HepG2 (cell line): Measurements from ENCODE around the gene L3MBTL1. TPM values are rescaled to one million over a fixed set of nuclear protein-coding genes. Genes with fewer than 3 reads are reported as not detected.

Experiments used
- AKAP8 ChIP-seq: sonication (generic); formaldehyde crosslinking; IDR thresholded peaks from 2 replicates; pipeline ENCODE4 v1.5.1; 2020; ENCODE audit warnings: mild to moderate bottlenecking, missing genetic modification reagents
- ARNTL ChIP-seq: sonication (generic); formaldehyde crosslinking; IDR thresholded peaks from 2 replicates; pipeline ENCODE4 v1.4.0; 2020; ENCODE audit warnings: mild to moderate bottlenecking, missing genetic modification reagents
- ATRX ChIP-seq: sonication (generic); formaldehyde crosslinking; IDR thresholded peaks from 2 replicates; pipeline ENCODE4 v1.4.0; 2020; ENCODE audit warnings: missing genetic modification reagents, borderline replicate concordance
- CC2D1A ChIP-seq: sonication (generic); formaldehyde crosslinking; IDR thresholded peaks from 2 replicates; pipeline ENCODE4 v1.8.1; 2023; ENCODE audit warnings: mild to moderate bottlenecking, missing genetic modification reagents
- ELF1 ChIP-seq: sonication (generic); formaldehyde crosslinking; IDR thresholded peaks from 2 replicates; pipeline ENCODE4 v1.4.0; 2020; ENCODE audit warnings: missing genetic modification reagents
- FOXA1 ChIP-seq, 2 experiments: fragments of 450-650 bp in 1 of 2; sonication (generic) in 1 of 2; formaldehyde crosslinking in 1 of 2; IDR thresholded peaks; 2 replicates each; pipeline versions ENCODE4 v1.4.0 to v1.6.1; 2016 to 2020; ENCODE audit warnings: missing genetic modification reagents in 1 of 2
- GATAD2A ChIP-seq: IDR thresholded peaks from 2 replicates; pipeline ENCODE4 v1.6.1; 2016
- KDM1A ChIP-seq: IDR thresholded peaks from 2 replicates; pipeline ENCODE4 v1.6.1; 2016; ENCODE audit warnings: missing compliant biosample characterization
- MXD1 ChIP-seq: sonication (generic); formaldehyde crosslinking; IDR thresholded peaks from 2 replicates; pipeline ENCODE4 v1.4.0; 2020; ENCODE audit warnings: mild to moderate bottlenecking, missing genetic modification reagents
- NFRKB ChIP-seq: fragments of 450-650 bp; IDR thresholded peaks from 2 replicates; pipeline ENCODE4 v1.6.1; 2017
- NR2F6 ChIP-seq, 2 experiments: IDR thresholded peaks; 2 replicates each; pipeline ENCODE4 v1.6.1; 2016; ENCODE audit warnings: antibody characterized with exemption in 1 of 2, mild to moderate bottlenecking in 1 of 2
- REST ChIP-seq, 2 experiments: IDR thresholded peaks; 2 replicates each; pipeline ENCODE4 v1.6.1; 2011 to 2012; ENCODE audit warnings: low read length in 2 of 2, borderline replicate concordance in 1 of 2, low read depth in 1 of 2, mild to moderate bottlenecking in 1 of 2, moderate library complexity in 1 of 2
- TCF7 ChIP-seq: sonication (generic); IDR thresholded peaks from 2 replicates; pipeline ENCODE4 v1.6.1; 2016; ENCODE audit warnings: antibody characterized with exemption, low read depth
- WIZ ChIP-seq: sonication (generic); formaldehyde crosslinking; IDR thresholded peaks from 2 replicates; pipeline ENCODE4 v1.5.1; 2020; ENCODE audit warnings: mild to moderate bottlenecking, missing genetic modification reagents
- ZNF672 ChIP-seq: sonication (generic); formaldehyde crosslinking; IDR thresholded peaks from 2 replicates; pipeline ENCODE4 v1.8.1; 2022; ENCODE audit warnings: missing genetic modification reagents
- ZNF678 ChIP-seq: sonication (generic); formaldehyde crosslinking; IDR thresholded peaks from 2 replicates; pipeline ENCODE4 v1.4.0; 2020; ENCODE audit warnings: mild to moderate bottlenecking, missing genetic modification reagents
- polyA plus RNA-seq, 8 experiments: library from polyadenylated mRNA; depleted of rRNA in 3 of 8; stranded (reverse) in 7 of 8; unstranded in 1 of 8; fragments of >200 nt; fragmentation: Illumina TruSeq in 4 of 8; extraction: Trizol in 4 of 8; gene quantifications; 2 replicates each; pipeline versions ENCODE4 v1.2.1 to v1.2.3, GENCODE V29; 2011 to 2016; ENCODE audit warnings: low read depth in 4 of 8, missing spikeins in 1 of 8, mixed read lengths in 1 of 8; ENCODE audit not compliant: insufficient read depth in 1 of 8
- total RNA-seq, 5 experiments: library from RNA; depleted of rRNA; stranded (reverse); fragments of >200 nt; fragmentation: Illumina TruSeq; extraction: Trizol; gene quantifications; 2 replicates each; pipeline ENCODE4 v1.2.3, GENCODE V29; 2016; ENCODE audit warnings: low read depth in 1 of 5
- TF ChIP-seq, protein P1 (sequence below): IDR thresholded peaks from 2 replicates; pipeline ENCODE4 v1.6.1; 2016
- TF ChIP-seq, protein P2 (sequence below): sonication (generic); formaldehyde crosslinking; IDR thresholded peaks from 2 replicates; pipeline ENCODE4 v1.5.0; 2020; ENCODE audit warnings: missing genetic modification reagents, mild to moderate bottlenecking, borderline replicate concordance
- TF ChIP-seq, protein P3 (sequence below): sonication (generic); formaldehyde crosslinking; IDR thresholded peaks from 2 replicates; pipeline ENCODE4 v1.4.0; 2020; ENCODE audit warnings: missing genetic modification reagents
- TF ChIP-seq, protein P4 (sequence below): conservative IDR thresholded peaks from 2 replicates; pipeline ENCODE4 v1.6.1; 2018; ENCODE audit warnings: missing genetic modification reagents

The L3MBTL1 gene
- total and polyA plus RNA-seq, 2 of the 13 experiments (the other 11 are each of a cell fraction or from before 2014, with no cell fraction given): 9.0 to 17.8 TPM

- TF ChIP-seq REST (IDR thresholded peaks at IDR 0.05; ENCODE audit: borderline replicate concordance in 1 of 2, low read depth in 1 of 2, low read length in 2 of 2) (peak; percentile 59 to 93), KDM1A (CRISPR knock-in tag) (no peak), ELF1 (CRISPR knock-in tag) (0 out of 2 replicates have a peak, but pooled peaks have one; percentile 40), AKAP8 (0 out of 2 replicates have a peak, but pooled peaks have one; percentile 22), CC2D1A (no peak), ZNF678 (CRISPR knock-in tag) (no peak), NR2F6 (IDR thresholded peaks at IDR 0.05) (no peak), NR2F6 (CRISPR knock-in tag; IDR thresholded peaks at IDR 0.05) (no peak), GATAD2A (CRISPR knock-in tag) (no peak), ATRX (CRISPR knock-in tag) (no peak), FOXA1 (IDR thresholded peaks at IDR 0.05) (no peak), FOXA1 (CRISPR knock-in tag; IDR thresholded peaks at IDR 0.05) (no peak), NFRKB (no peak), TCF7 (no peak), MXD1 (CRISPR knock-in tag) (peak; percentile 49; the same call in 1 of the 2 replicates), WIZ (CRISPR knock-in tag) (no peak), ZNF672 (CRISPR knock-in tag) (no peak), ARNTL (CRISPR knock-in tag) (no peak)
- TF ChIP-seq, protein P1, sequence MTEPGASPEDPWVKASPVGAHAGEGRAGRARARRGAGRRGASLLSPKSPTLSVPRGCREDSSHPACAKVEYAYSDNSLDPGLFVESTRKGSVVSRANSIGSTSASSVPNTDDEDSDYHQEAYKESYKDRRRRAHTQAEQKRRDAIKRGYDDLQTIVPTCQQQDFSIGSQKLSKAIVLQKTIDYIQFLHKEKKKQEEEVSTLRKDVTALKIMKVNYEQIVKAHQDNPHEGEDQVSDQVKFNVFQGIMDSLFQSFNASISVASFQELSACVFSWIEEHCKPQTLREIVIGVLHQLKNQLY (CRISPR knock-in tag): no peak
- TF ChIP-seq, protein P2, sequence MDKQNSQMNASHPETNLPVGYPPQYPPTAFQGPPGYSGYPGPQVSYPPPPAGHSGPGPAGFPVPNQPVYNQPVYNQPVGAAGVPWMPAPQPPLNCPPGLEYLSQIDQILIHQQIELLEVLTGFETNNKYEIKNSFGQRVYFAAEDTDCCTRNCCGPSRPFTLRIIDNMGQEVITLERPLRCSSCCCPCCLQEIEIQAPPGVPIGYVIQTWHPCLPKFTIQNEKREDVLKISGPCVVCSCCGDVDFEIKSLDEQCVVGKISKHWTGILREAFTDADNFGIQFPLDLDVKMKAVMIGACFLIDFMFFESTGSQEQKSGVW (CRISPR knock-in tag): no peak
- TF ChIP-seq, protein P3, sequence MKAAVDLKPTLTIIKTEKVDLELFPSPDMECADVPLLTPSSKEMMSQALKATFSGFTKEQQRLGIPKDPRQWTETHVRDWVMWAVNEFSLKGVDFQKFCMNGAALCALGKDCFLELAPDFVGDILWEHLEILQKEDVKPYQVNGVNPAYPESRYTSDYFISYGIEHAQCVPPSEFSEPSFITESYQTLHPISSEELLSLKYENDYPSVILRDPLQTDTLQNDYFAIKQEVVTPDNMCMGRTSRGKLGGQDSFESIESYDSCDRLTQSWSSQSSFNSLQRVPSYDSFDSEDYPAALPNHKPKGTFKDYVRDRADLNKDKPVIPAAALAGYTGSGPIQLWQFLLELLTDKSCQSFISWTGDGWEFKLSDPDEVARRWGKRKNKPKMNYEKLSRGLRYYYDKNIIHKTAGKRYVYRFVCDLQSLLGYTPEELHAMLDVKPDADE (CRISPR knock-in tag): no peak
- TF ChIP-seq, protein P4, sequence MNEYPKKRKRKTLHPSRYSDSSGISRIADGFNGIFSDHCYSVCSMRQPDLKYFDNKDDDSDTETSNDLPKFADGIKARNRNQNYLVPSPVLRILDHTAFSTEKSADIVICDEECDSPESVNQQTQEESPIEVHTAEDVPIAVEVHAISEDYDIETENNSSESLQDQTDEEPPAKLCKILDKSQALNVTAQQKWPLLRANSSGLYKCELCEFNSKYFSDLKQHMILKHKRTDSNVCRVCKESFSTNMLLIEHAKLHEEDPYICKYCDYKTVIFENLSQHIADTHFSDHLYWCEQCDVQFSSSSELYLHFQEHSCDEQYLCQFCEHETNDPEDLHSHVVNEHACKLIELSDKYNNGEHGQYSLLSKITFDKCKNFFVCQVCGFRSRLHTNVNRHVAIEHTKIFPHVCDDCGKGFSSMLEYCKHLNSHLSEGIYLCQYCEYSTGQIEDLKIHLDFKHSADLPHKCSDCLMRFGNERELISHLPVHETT (CRISPR knock-in tag): no peak
Measured at GRCh38 chr20:43538878-43539700, 31.6 kb downstream of the L3MBTL1 start (continued).
